GM19324 (cell line): ENCODE data around the gene CHAT.
"Not testable (repeated sequence)": the region's sequence is repeated elsewhere in the genome, so short reads cannot be mapped to it uniquely, and the experiment has no call there.

Source experiments
- ATAC-seq: cut with Tn5 transposase; IDR thresholded peaks from one replicate; pipeline ENCODE4 v1.9.1; 2021; ENCODE audit warnings: mild to moderate bottlenecking, moderate library complexity; ENCODE audit not compliant: unreplicated experiment, low FRiP score

CHAT gene

GRCh38 chr10:49678827-49679479 lies 65.1 kb downstream of the CHAT start:
- no peak for ATAC-seq

GRCh38 chr10:49679480-49679893 lies 65.7 kb downstream of the CHAT start, which contains the start of gene C10orf53:
Gene C10orf53 (plus strand): TSS chr10:49679651. CDS start chr10:49679698, 47 bp downstream.
- no peak for ATAC-seq

GRCh38 chr10:49682449-49682848 lies 68.6 kb downstream of the CHAT start:
- ATAC-seq = not testable (repeated sequence)

- no peak for ATAC-seq
Measured at GRCh38 chr10:49682879-49683278, 69.0 kb downstream of the CHAT start.

DNA sequence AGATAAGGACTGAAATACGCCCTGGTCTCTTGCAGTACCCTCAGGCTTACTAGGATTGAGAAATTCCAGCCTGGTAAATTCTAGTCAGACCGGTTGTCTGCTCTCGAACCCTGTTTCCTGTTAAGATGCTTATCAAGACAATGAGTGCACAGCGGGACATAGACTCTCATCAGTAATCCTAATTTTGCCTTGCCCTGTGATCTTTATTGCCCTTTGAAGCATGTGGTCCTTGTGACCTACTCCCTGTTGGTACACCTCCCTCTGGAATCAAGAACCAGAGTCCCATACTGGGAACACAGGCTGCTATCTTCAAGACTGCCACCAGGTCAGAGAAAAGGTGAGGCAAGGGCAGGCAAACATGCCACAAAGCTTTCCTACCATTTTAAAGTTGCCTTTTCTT lies 72.8 kb downstream of the CHAT start:
- no peak for ATAC-seq

- ATAC-seq = no peak
Measured at GRCh38 chr10:49688261-49688846, 74.5 kb downstream of the CHAT start.

- ATAC-seq = no peak
Measured at GRCh38 chr10:49688920-49689319, 75.1 kb downstream of the CHAT start.

DNA sequence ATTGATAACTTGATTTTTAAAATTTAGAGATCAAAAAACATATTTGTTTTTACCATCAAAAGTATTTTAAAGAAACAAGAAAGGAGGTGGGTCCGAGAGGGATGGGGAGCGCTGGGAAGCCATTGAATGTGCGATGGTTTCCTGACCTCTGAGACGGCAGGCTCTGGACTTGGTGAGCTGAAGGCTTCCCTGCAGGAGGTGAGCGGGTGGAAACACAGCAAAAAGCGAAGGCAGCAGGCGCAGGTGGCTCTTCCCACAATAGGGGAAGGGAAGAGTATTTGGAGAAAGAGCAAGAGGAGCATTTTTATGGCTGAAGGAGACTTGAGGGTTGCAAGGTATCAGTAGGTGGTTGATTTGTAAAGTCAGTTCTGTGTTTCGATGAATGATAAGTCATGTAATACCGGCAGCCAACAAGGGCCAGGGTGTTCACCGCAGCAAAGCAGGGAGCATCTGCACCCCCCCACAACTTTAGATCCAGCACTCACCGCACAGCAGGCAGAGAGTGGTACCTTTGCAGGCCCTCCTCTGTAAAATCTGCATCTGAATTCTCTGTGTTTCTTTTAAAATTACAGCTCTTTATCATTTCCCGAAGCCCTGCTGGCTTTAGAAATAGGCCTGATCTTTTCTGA lies 76.2 kb downstream of the CHAT start:
- no peak for ATAC-seq

DNA sequence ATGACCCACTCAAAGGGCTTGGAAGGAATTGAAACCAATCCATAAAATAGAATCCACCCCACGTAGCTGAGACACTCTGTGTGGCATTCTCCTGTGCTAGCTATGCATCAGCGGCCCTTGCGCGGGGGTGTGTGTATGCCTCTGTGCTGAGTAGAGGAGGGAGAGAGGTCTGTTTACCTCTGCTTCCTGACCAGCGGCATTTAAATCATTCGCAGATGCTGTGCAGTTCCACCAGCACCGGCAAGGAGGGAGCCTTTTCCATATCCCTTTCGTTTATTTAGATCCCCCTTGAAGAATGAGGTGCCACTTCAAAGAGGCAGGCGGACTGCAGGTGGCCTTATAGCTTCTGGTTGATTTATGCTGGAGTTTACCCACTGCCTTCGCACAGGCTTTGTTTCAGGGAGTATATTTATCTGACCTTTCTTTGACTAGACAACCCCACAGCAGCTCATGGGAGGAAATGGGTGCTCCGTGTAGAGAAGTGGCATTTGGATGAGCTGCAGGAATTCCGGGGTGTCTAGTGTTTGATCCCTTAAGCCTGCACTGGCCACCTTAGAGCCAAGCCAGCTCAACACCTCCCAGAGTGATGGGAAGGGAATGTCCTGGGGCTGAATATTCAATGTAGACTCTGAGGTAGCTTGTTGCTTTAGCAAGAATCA lies 77.0 kb downstream of the CHAT start:
- ATAC-seq = no peak

DNA sequence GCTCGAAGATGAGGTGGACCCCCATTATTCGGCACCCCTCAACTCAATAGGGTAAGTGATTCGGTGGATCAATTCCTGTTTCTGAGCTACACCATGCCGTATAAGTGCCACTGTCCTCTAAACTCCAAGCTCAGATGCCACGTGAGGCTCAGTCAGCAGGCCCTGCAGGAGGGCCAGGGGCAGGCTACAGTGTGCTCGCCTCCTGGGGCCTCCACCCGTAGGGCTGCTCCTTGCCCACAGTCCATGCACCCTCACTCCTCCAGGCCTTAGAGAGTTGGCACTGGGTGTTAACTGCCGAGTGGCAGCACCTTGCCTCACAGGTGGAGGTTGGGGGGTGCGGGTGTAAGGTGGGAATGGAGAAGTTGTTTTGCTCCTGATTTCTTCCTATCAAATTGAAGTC lies 77.8 kb downstream of the CHAT start:
- no peak for ATAC-seq

DNA sequence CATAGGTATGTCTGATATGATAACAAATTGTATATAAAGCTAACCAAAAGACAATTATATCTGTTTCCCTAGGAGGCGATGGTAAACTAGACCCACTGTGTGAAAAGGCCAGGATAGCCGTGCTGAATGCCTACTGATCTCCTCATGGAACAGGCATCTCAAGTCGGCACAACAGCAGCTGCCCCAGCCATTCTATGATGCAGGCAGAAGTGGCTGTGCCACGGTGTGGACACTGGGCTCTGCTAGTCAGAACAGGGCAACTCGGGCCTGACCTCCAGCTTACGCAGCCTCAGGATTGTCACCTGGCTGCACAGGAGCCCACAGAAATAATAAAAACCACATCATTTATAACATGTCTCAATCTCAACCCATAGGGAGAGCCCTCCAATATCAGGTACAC lies 80.6 kb downstream of the CHAT start:
- no peak for ATAC-seq

DNA sequence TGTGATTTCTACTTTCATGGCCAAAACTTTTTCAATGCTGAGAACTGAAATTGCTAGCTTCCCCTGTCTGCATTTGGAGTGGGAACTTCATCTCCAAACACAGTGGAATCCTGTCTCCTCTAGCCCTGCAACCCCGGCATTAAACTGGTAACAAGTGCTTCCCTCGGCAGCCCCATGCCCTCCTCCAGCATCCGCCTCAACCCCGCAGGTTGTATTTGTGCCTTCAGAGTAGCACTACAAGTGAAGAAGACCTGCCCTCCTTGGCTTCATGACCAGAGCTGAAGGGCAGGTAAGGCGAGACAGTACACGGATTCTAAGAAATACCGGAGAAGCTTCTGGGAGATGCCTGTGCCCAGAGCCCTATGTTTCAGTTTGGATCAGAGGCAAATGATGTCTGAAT lies 82.5 kb downstream of the CHAT start:
- ATAC-seq = no peak

DNA sequence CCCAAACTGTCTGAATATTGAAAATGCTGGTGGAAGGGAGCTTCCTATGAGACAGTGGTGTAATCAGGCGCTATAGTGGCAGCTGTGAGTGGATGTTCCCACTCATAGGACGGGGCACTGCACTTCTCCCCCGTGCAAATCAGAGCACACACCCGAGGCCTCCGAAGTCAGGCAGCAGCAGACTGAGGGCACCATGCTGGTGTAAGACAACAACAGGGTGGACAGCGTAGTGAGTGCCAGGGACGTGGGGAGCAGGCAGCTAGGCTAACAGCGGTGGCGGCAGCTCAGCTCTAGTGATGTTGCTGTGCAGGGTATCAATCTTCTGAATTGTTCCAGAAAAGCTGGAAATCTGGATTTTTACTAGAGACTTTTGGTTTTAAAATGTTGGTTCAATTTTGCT lies 84.8 kb downstream of the CHAT start:
- ATAC-seq = no peak

DNA sequence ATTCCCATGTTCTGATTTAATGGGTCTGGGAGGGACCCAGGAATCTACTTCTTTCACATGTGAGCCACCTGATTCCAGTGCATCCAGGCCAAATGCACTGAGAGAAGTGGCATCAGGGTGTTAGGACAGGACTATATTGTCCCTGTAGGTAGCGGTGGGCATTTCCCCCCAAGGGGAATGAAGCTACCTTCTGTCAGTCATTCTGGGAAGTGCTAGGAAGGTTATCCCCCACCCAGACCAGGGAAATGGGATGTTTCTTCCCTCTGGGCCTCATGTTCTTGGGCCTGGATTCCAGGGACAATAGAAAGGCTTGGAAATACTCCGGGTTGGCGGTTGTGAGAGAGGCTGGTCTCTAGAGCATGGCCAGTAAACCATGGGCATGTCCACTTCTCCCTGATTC lies 86.4 kb downstream of the CHAT start:
- no peak for ATAC-seq

- ATAC-seq = no peak
Measured at GRCh38 chr10:49700997-49701396, 87.2 kb downstream of the CHAT start.

GRCh38 chr10:49707585-49707984 lies 93.7 kb downstream of the CHAT start:
- no peak for ATAC-seq

GRCh38 chr10:49709934-49710333 lies 96.1 kb downstream of the CHAT start:
- ATAC-seq = no peak

DNA sequence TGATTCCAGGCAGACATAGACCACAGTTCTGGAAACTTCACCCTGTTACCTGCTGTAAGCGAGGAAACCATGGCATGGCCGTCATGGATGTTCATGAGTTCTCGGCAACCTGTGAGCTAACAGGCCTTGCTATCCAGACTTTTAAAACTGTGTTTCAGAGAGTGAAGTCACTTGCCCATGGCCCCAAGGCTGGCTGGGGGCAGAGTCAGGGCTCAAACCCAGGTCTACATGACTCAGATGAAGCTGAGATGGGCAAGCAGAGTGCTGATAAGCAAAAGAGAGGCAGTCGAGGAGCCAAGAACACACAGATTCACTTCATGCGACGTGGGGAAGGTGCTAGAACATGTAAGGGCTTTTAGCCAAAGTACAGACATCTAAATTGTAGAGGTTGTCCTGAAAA lies 97.1 kb downstream of the CHAT start:
- ATAC-seq = no peak

DNA sequence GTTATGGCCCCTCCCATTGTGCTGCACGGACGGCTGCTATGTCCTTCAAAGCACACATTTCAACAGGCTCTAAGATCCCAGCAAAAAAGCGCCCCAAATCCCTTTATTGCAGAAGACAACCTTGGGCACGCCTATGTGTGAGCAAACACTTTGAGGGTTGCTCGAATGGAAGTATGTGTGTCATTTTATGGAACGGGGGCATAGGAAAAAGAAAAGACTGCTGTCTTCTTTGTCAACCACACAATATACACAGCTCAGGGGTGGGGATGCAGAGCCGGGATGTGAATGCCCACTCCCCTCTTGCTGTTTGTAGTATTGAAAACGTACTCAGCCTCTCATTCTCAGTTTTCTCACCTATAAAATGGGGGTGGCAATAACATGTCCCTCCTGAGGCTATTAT lies 97.6 kb downstream of the CHAT start:
- ATAC-seq = no peak

DNA sequence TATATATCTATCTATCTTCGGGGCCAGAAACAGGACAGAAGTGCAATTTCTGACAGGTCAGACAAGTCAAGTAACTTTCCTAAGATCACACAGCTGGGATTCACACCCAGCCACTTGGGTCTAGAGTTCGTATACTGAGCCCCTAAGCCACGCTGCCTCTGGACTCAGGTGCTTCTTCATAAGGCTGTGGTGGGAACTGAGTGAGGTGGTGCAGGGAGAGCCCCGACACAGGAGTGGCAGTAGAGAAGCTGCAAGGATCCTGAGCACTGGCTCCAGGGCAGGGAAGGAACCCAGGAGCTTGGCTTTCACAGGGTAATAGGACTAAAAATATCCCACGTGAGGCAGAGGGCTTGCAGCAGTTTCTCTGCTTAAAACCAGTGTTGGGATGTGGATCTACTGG lies 99.4 kb downstream of the CHAT start:
- ATAC-seq = no peak
